ENCODE measurements around the gene SERPINF2.
A peak's percentile ranks its signal among the peaks of the same experiment; 100 is the strongest.
"Not testable (repeated sequence)": the region's sequence is repeated elsewhere in the genome, so short reads cannot be mapped to it uniquely, and the experiment has no call there.

Gene SERPINF2

DNA sequence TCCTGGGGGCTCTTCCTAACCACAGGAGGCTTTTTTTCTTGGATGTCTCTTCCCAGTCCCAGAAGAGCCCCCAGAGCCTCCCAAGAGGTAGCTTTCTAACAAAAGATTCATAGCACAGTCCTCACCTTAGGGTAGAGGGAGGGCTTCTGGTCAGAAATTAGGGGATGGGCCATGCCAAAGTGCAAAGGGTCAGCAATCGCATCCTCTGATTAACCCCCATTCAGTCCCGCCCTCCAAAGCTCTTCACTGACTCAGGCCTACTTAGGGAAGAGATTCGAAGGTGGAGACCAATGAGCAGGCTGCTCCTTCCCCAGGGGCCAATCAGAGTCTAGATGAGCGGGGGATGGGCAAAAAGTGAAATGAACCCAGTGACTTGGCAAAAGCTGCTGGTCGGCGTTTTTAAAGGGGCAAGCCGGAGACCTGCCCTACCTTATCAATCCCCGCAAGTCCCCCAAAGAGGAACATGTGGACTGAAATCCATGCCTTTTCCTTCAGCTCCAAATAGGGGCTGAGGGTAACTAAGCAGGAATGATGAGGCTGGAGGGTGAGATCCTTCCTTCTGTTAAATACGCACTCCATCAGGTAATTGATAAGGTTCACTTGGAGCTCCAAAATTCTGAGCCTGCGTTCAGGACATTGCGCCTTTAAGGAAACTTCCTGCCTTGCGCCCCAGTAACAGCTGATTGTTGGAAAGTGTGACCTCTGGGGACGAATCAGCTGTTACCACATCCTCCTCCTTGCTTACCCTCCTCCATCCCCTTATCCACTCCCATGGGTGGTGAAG, 25.6 kb upstream of the SERPINF2 start:
- peak; percentile 89 for DNase-seq

DNA sequence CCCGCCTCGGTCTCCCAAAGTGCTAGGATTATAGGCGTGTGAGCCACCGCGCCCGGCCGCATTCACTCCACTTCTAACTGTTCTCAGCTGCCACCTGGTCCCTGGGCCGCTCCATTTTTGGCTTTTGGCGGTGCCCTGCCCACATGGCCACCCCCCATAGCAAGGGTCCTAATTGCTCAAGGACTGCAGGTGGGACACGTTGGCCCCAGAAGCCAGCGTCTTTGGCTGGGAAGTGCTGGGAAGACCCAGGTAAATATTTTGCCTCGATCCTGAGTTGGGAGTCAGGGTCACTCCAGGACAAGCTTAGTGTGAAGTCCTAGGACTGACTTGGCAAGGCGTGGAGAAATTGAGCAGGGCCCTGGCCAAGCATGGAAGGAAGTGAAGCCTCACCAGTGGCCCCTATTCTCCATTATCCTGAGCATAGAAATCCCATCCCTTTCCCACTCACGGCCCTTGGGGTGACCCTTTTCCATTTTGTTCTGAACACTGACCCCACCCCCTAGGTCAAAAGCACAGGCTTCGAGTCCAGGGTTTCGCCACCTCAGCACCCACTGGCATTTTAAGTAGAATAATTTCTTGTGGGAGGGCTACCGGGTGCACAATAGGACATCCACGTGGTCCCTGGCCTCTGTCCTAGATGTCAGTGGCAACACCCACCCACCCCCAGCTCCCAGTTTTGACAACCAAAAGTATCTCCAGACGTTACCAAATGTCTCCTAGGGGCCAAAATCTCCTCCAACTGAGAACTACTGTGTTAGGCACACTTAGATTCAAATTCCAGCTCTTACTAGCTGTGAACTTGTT, 24.1 kb upstream of the SERPINF2 start:
- DNase-seq, result no peak

DNA sequence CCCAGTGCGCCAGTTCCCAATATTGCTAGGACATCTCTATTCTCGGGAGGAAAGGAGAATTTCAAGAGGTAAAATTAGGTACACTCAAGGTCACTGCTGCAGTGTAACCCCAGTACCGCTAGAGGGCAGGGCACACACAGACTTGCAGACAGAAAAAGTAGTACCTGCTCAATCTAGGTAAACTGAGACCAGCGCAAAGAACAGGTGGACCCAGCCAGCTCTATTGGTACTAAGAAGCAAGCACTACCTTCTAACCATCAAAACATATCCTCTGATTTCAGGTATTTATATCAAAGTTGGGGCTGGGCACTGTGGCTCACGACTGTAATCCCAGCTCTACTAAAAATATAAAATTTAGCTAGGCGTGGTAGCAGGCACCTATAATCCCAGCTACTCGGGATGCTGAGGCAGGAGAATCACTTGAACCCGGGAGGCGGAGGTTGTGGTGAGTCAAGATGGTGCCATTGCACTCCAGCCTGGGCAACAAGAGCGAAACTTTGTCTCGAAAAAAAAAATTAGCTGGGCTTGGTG, 21.8 kb upstream of the SERPINF2 start:
- DNase-seq, result no peak

DNA sequence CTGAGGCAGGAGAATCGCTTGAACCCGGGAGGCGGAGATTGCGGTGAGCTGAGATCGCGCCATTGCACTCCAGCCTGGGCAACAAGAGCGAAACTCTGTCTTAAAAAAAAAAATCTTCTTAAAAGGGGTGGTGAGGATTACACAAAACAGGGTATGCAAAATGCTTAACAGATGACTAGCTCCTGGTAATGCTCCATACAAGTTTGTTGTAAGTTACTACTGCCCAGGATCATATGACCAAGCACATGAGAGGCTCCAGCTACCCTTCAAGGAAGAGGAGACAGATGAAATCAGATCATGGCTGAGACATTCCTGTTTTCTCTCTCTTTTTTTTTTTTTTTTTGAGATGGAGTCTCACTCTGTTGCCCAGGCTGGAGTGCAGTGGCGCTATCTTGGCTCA, 20.6 kb upstream of the SERPINF2 start:
- DNase-seq, result not testable (repeated sequence)

DNA sequence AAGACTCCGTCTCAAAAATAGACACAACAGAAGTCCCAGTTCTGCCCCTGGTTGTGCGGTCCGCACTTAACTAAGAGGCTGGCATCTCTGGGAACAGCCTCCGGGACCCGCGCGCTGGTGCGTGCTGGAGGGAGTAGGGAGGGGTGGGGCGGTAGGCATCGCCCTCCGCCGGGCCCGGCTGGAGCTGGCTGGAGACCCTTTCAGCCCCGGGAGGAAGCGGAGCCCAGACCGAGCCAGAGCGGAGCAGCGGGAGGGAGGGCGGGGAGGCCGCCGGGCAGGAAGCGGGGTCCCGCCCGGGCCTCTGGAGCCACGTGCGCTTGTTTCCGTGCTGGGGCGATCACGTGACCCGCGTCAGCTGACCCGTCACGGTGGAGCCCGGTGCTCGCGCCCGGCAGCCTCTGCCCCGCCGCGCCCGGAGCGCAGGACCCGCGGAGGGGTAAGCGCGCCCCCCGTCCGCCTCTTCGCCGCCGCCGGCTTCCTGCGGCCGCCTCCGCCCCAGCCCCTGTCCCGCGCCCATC, 18.3 kb upstream of the SERPINF2 start, which contains the start of gene WDR81:
WDR81 (plus strand) TSS at position 354 of the 518 bp plus-strand sequence. CDS start 256 bp downstream, outside the sequence.
- DNase-seq, result peak; percentile 50

DNA sequence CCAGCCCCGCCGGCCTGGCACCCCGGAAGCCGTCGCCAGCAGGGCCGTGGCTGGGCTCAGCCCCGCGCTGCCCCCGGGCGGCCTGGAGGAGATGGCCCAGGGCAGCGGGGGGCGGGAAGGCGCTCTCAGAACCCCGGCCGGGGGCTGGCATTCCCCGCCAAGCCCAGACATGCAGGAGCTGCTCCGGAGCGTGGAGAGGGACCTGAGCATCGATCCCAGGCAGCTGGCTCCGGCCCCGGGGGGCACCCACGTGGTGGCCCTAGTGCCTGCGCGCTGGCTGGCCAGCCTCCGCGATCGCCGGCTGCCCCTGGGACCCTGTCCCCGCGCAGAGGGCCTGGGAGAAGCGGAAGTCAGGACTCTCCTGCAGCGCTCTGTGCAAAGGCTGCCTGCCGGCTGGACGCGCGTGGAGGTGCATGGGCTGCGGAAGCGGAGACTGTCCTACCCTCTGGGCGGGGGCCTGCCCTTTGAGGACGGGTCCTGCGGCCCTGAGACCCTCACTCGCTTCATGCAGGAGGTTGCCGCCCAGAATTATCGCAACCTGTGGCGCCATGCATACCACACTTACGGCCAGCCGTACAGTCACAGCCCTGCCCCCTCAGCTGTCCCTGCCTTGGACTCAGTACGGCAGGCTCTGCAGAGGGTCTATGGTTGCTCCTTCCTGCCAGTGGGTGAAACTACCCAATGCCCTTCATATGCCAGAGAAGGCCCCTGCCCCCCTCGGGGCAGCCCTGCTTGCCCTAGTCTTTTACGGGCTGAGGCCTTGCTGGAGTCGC, 17.6 kb upstream of the SERPINF2 start:
- no peak for DNase-seq

DNA sequence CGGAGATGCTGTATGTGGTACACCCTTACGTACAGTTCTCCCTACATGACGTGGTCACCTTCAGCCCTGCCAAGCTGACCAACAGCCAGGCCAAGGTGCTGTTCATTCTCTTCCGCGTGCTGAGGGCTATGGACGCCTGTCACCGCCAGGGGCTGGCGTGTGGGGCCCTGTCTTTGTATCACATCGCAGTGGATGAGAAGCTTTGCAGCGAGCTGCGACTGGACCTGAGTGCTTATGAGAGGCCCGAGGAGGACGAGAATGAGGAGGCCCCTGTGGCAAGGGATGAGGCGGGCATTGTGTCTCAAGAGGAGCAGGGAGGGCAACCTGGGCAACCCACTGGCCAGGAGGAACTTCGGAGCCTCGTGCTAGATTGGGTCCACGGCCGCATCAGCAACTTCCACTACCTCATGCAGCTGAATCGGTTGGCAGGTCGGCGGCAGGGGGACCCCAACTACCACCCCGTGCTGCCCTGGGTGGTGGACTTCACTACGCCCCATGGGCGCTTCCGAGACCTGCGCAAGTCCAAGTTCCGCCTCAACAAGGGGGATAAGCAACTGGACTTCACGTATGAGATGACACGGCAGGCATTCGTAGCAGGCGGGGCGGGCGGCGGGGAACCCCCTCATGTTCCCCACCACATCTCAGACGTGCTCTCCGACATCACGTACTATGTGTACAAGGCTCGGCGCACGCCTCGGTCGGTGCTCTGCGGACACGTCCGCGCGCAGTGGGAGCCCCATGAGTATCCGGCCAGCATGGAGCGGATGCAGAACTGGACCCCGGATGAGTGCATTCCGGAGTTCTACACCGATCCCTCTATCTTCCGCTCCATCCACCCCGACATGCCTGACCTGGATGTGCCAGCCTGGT, 16.8 kb upstream of the SERPINF2 start:
- no peak for DNase-seq

DNA sequence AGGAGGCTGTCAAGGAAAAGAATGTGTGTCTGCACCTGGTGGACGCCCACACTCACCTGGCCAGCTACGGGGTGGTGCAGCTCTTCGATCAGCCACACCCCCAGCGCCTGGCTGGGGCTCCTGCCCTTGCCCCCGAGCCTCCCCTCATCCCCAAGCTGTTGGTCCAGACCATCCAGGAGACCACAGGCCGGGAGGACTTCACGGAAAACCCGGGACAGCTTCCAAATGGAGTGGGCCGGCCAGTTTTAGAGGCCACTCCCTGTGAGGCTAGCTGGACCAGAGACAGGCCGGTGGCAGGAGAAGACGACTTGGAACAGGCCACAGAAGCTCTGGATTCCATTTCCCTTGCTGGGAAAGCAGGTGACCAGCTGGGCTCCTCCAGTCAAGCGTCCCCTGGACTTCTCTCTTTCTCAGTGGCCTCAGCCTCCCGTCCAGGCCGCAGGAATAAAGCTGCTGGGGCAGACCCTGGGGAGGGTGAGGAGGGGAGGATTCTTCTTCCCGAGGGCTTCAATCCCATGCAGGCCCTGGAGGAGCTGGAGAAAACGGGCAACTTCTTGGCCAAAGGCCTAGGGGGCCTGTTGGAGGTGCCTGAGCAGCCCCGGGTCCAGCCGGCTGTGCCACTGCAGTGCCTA, 15.9 kb upstream of the SERPINF2 start:
- DNase-seq, result no peak

DNA sequence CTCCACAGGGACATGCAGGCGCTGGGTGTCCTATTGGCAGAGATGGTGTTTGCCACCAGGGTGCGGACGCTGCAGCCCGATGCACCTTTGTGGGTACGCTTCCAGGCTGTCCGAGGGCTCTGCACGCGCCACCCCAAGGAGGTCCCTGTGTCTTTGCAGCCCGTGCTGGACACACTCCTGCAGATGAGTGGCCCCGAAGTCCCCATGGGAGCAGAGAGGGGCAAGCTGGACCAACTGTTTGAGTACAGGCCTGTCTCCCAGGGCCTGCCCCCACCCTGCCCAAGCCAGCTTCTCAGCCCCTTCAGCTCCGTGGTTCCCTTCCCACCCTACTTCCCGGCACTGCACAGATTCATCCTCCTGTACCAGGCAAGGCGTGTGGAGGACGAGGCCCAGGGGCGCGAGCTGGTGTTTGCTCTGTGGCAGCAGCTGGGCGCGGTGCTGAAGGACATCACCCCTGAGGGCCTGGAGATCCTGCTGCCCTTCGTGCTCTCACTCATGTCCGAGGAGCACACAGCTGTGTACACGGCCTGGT, 15.3 kb upstream of the SERPINF2 start:
- no peak for DNase-seq

DNA sequence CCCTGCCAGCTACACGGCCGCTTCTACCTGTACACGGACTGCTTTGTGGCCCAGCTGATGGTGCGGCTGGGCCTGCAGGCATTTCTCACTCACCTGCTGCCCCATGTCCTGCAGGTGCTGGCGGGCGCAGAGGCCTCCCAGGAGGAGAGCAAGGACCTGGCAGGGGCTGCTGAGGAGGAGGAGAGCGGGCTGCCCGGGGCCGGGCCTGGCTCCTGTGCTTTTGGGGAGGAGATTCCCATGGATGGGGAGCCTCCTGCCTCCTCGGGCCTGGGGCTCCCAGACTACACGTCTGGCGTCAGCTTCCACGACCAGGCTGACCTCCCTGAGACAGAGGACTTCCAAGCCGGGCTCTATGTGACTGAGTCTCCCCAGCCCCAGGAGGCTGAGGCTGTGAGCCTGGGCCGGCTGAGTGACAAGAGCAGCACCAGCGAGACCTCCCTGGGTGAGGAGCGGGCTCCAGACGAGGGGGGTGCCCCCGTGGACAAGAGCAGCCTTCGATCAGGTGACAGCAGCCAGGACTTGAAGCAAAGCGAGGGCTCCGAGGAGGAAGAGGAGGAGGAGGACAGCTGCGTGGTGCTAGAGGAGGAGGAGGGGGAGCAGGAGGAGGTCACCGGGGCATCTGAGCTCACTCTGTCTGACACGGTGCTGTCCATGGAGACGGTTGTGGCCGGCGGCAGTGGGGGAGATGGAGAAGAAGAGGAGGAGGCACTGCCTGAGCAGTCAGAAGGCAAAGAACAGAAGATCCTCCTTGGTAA, 14.6 kb upstream of the SERPINF2 start:
- DNase-seq, result no peak

DNA sequence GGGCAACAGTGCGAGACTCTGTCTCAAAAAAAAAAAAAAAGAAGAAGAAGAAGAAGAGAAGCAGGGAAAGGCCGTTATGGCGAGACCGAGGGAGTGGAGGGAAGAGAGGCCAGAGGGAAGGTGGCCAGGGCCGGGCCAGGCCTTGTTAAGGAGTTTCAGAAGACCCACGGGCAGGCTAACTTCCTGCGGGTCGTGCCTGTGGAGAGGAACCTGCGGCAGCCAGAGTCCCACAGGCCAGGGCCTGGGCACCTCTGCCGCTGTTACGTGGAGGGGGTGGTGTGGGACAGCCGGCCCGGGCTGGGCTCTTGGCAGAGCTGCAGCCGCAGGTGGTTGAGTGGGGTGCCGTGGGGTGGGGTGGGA, 12.7 kb upstream of the SERPINF2 start:
- DNase-seq, result no peak

DNA sequence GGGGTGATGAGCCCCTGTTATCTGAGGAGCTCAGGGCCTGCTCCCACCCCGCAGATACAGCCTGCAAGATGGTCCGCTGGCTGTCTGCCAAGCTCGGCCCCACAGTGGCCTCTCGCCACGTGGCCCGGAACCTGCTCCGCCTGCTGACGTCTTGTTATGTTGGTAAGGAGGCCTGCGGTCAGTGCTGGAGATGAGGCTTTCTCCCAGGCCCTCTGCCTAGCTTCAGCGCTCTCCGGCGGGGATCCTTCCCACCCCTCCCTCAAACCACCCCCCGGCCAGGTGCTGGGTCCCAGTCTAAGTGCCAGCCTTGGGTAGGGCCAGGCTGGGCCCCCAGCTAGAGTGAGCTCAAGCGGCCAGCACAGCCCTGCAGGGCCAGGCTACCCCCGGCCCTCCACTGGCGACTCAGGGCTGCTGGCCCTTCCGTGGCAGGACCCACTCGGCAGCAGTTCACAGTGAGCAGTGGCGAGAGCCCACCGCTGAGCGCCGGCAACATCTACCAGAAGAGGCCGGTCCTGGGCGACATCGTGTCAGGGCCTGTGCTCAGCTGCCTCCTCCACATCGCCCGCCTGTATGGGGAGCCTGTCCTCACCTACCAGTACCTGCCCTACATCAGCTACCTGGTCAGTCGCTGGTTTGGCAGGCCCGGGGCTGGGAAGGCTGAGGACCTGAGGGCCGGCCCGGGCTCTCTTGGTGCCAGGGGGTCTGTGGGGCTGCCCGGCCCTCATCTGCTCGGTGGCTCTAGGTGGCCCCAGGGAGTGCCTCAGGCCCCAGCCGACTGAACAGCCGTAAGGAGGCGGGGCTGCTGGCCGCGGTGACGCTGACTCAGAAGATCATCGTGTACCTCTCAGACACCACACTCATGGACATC, 12.1 kb upstream of the SERPINF2 start:
- DNase-seq, result no peak

DNA sequence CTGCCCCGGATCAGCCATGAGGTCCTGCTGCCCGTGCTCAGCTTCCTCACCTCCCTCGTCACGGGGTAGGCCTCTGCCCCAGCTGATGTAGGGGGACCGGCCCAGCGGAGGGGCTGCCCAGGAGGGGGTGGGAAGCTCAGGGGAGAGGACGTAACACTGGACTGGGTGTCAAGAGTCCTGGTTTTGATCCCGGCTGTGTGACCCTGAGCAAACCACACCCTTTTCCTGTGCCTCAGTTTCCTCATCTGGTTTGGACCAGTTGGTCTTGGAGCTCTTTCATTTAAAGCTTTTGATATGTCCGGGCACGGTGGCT, 11.5 kb upstream of the SERPINF2 start:
- no peak for DNase-seq

DNA sequence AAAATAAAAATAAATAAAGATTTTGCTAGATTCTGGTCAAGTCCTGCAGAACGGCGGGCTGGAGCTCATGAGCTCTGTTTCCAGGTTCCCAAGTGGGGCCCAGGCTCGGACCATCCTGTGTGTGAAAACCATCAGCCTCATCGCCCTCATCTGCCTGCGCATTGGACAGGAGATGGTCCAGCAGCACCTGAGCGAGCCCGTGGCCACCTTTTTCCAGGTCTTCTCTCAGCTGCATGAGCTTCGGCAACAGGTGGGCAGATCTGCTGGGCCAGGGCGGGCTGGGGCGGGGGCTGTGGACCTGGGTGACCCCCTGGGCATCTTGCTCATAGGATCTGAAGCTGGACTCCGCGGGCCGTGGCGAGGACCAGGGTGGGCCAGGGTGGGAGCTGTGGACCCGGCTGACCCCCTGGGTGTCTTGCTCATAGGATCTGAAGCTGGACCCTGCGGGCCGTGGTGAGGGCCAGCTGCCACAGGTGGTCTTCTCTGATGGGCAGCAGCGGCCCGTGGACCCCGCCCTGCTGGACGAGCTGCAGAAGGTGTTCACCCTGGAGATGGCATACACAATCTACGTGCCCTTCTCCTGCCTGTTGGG, 10.3 kb upstream of the SERPINF2 start:
- no peak for DNase-seq

DNA sequence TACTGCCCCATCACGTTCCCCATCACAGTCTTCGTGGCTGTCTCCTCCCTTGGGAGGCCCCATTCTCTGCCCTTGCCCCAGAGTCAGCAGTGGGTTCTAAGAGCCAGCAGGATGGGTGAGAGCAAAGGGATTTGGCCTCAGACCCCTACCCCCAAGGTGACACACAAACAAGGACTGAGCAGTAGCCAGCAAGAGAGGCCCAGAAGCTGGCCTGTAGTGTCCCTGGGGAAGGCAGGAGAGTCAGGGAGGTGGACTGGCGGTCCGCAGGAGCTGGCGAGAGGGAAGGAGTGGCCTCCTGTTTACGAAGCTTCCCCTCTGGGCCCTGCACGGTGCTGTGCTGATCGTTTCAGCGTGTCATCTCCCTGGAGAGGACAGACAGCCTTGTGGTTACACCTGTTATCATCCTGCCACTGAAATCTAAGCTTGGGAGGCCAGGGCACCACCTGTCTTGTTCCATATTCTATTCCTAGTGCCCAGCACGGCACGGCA, 9.8 kb upstream of the SERPINF2 start:
- DNase-seq, result no peak

DNA sequence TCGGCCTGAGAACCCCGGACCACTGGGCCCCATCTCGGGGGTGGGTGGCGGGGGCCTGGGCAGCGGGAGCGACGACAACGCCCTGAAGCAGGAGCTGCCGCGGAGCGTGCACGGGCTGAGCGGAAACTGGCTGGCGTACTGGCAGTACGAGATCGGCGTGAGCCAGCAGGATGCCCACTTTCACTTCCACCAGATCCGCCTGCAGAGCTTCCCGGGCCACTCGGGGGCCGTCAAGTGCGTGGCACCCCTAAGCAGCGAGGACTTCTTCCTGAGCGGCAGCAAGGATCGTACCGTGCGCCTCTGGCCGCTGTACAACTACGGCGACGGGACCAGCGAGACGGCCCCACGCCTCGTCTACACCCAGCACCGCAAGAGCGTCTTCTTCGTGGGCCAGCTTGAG, 8.9 kb upstream of the SERPINF2 start:
- no peak for DNase-seq

DNA sequence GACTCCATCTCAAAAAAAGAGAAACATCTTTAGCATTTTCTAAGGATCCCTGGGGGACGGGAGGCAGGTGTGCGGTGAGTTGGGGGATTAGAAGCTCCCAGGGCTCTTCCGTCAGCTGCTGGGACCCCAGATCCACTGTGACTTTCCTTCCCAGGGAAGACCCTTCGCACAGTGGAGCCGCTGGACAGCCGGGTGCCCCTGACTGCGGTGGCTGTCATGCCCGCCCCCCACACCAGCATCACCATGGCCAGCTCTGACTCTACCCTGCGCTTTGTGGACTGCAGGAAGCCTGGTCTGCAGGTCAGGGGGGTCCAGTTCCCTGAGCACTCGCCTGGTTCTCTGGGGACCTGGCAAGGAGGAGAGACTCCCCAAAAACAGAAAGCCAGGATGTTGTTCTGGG, 7.3 kb upstream of the SERPINF2 start:
- DNase-seq, result no peak

DNA sequence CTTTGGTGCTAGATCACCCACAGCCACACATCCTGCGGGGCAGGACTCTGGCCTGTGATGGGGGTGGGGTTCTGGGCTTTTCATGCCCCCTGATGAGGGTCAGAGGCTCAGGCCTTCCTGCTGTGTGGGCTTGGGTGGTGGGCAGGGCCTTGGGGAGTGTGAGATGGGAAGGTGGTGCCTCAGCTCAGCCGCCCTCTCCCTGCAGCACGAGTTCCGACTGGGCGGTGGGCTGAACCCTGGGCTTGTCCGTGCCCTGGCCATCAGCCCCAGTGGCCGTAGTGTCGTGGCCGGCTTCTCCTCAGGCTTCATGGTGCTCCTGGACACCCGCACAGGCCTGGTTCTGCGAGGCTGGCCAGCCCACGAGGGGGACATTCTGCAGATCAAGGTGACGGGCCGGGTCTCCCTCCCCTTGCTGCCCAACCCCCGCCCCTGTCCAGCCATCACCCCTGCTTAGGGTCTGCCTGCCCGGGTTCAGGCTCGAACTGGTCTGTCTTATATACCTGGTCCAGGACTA, 6.8 kb upstream of the SERPINF2 start:
- DNase-seq, result no peak
